Mesendoderm (in vitro differentiated cells): ENCODE results near the gene TAPBPL.

Experiments used
- DNase-seq: peaks from one replicate; pipeline ENCODE4 v3.0.0; 2013
- H2AK5ac ChIP-seq: 2 replicates; pipeline ENCODE4 v1.6.1; 2013; ENCODE audit warnings: low read length, inconsistent platforms
- H2BK120ac ChIP-seq: 2 replicates; pipeline ENCODE4 v1.6.1; 2013; ENCODE audit warnings: low read depth, mild to moderate bottlenecking, low read length, moderate library complexity, mixed read lengths
- H2BK15ac ChIP-seq: replicated peaks from 2 replicates; pipeline ENCODE4 v1.6.1; 2013; ENCODE audit warnings: low read depth, mild to moderate bottlenecking, moderate library complexity
- H2BK5ac ChIP-seq: 2 replicates; pipeline ENCODE4 v1.6.1; 2013; ENCODE audit warnings: low read length, inconsistent platforms
- H3K18ac ChIP-seq: 2 replicates; pipeline ENCODE4 v1.6.1; 2013; ENCODE audit warnings: mild to moderate bottlenecking, low read length, mixed read lengths
- H3K23ac ChIP-seq: one replicate; pipeline ENCODE4 v1.6.1; 2013; ENCODE audit warnings: low read length
- H3K27ac ChIP-seq: 2 replicates; pipeline ENCODE4 v1.5.1; 2013; ENCODE audit warnings: low read depth, mild to moderate bottlenecking, inconsistent platforms, low read length, moderate library complexity
- H3K27me3 ChIP-seq: 2 replicates; pipeline ENCODE4 v1.6.1; 2013; ENCODE audit warnings: low read length, control low read depth, mild to moderate bottlenecking, inconsistent platforms; ENCODE audit not compliant: insufficient read depth, poor library complexity
- H3K36me3 ChIP-seq: 2 replicates; pipeline ENCODE4 v1.6.1; 2013; ENCODE audit warnings: low read length, inconsistent platforms; ENCODE audit not compliant: control insufficient read depth, insufficient read depth
- H3K4ac ChIP-seq: one replicate; pipeline ENCODE4 v1.6.1; 2013; ENCODE audit warnings: low read depth, mild to moderate bottlenecking, low read length, moderate library complexity
- H3K4me1 ChIP-seq: 2 replicates; pipeline ENCODE4 v1.6.1; 2013; ENCODE audit warnings: low read depth, low read length, inconsistent platforms; ENCODE audit not compliant: control insufficient read depth
- H3K4me2 ChIP-seq: 2 replicates; pipeline ENCODE4 v1.6.1; 2013; ENCODE audit warnings: low read length
- H3K4me3 ChIP-seq: 2 replicates; pipeline ENCODE4 v1.5.1; 2013; ENCODE audit warnings: mild to moderate bottlenecking, low read length
- H3K56ac ChIP-seq: one replicate; pipeline ENCODE4 v1.6.1; 2013; ENCODE audit warnings: low read length
- H3K79me1 ChIP-seq: 2 replicates; pipeline ENCODE4 v1.6.1; 2013; ENCODE audit warnings: low read length, inconsistent platforms
- H3K79me2 ChIP-seq: 2 replicates; pipeline ENCODE4 v1.6.1; 2013; ENCODE audit warnings: mild to moderate bottlenecking, low read length; ENCODE audit not compliant: control insufficient read depth, insufficient read depth
- H3K9ac ChIP-seq: 2 replicates; pipeline ENCODE4 v1.6.1; 2013; ENCODE audit warnings: low read length, inconsistent platforms
- H4K5ac ChIP-seq: one replicate; pipeline ENCODE4 v1.6.1; 2013; ENCODE audit warnings: low read length
- H4K8ac ChIP-seq: one replicate; pipeline ENCODE4 v1.6.1; 2013; ENCODE audit warnings: low read depth, mild to moderate bottlenecking, control low read depth, low read length, moderate library complexity
- WGBS: extraction: QIAGEN DNeasy Blood & Tissue Kit; methylation state at CpG from one replicate; pipeline ENCODE4 v1.1.7; 2013; ENCODE audit warnings: low lambda C conversion rate, missing lambda C conversion rate; ENCODE audit not compliant: insufficient coverage; ENCODE audit errors: extremely low coverage; 5-methylcytosine and 5-hydroxymethylcytosine counted together

The TAPBPL gene

GRCh38 chr12:6507102-6507998 is 55.5 kb downstream of the TAPBPL start:
- no peak overlapping the region for H4K8ac ChIP-seq
- no peak overlapping the region for H2BK5ac ChIP-seq
- peaks cover 4% of the 10 kb centered on the region for H3K79me2 ChIP-seq
- no peak overlapping the region for H3K4me2 ChIP-seq
- WGBS = no CpG with 5 or more reads among the region's 12 CpGs
- H3K9ac ChIP-seq = no peak overlapping the region
- H3K79me1 ChIP-seq = peaks cover 13% of the 10 kb centered on the region
- H2BK120ac ChIP-seq = no peak overlapping the region
- no peak overlapping the region for H2AK5ac ChIP-seq
- no peak overlapping the region for H3K4me3 ChIP-seq
- H3K18ac ChIP-seq = peak overlapping the region; percentile 76
- H3K56ac ChIP-seq = peak overlapping the region; percentile 9
- H2BK15ac ChIP-seq = no peak overlapping the region
- peak overlapping the region; percentile 85 for H3K4ac ChIP-seq
- H3K36me3 ChIP-seq = peaks cover 13% of the 10 kb centered on the region
- H3K23ac ChIP-seq = no peak overlapping the region
- no peaks in the 10 kb centered on the region for H3K27me3 ChIP-seq
- H3K4me1 ChIP-seq = no peaks in the 10 kb centered on the region
- DNase-seq = peak; percentile 57
- no peak overlapping the region for H4K5ac ChIP-seq
- no peak overlapping the region for H3K27ac ChIP-seq

DNA sequence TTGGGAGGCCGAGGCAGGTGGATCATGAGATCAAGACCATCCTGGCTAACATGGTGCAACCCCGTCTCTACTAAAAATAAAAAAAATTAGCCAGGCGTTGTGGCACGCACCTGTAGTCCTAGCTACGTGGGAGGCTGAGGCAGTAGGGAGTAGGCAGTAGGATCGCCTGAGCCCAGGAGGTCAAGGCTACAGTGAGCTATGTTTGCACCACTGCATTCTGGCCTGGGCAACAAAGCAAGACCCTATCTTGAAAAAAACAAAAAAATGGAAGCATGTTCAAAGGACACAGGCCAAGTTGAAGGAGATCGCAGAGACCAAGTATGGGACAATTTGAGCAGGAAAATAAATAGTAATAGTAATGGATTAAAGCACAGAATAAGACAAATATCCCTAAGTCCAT is 56.2 kb downstream of the TAPBPL start:
- Histone ChIP-seq H2BK15ac (no peak overlapping the region), H2BK120ac (no peak overlapping the region), H3K23ac (no peak overlapping the region), H2BK5ac (no peak overlapping the region), H3K9ac (no peak overlapping the region), H2AK5ac (no peak overlapping the region), H4K8ac (no peak overlapping the region), H3K4me3 (no peak overlapping the region), H3K36me3 (peaks cover 17% of the 10 kb centered on the region), H4K5ac (no peak overlapping the region), H3K79me1 (peaks cover 13% of the 10 kb centered on the region), H3K4me2 (no peak overlapping the region), H3K56ac (no peak overlapping the region), H3K4ac (no peak overlapping the region), H3K79me2 (peaks cover 4% of the 10 kb centered on the region), H3K27ac (no peak overlapping the region), H3K27me3 (no peaks in the 10 kb centered on the region), H3K4me1 (no peaks in the 10 kb centered on the region), H3K18ac (peak overlapping the region; percentile 76)
- no CpG with 5 or more reads among the region's 7 CpGs for WGBS
- no peak for DNase-seq
